Measurements from ENCODE around the gene FBXL7.

Gene FBXL7

DNA sequence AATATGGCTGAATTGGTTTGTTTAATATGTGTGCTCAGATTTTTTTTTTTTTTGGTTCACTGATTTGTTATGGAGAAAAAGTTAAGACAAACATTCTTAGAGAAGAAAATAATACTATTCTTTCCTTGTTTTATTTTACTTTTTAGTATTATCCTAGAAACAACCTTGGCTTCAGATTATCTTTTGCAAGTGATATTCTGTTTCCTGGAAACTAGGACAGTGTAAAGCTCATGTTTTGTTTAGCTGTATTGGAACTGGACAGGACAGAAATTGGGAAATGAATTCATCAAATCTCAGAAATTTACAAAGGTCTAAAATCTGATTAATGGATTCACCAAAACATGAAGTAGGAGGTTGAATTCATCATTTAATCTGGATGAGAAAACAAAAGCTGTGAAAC lies 130.5 kb downstream of the FBXL7 start:
- no peak for DNase-seq (ENCODE audit: extremely low read depth, low read depth)
- H3K4me3 ChIP-seq (replicated peaks; ENCODE audit: low read depth, low read length), result no peak overlapping the region
- TF ChIP-seq, protein P1, sequence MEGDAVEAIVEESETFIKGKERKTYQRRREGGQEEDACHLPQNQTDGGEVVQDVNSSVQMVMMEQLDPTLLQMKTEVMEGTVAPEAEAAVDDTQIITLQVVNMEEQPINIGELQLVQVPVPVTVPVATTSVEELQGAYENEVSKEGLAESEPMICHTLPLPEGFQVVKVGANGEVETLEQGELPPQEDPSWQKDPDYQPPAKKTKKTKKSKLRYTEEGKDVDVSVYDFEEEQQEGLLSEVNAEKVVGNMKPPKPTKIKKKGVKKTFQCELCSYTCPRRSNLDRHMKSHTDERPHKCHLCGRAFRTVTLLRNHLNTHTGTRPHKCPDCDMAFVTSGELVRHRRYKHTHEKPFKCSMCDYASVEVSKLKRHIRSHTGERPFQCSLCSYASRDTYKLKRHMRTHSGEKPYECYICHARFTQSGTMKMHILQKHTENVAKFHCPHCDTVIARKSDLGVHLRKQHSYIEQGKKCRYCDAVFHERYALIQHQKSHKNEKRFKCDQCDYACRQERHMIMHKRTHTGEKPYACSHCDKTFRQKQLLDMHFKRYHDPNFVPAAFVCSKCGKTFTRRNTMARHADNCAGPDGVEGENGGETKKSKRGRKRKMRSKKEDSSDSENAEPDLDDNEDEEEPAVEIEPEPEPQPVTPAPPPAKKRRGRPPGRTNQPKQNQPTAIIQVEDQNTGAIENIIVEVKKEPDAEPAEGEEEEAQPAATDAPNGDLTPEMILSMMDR (IDR thresholded peaks at IDR 0.05; ENCODE audit: low read depth, low read length, missing control alignments), result no peak

DNA sequence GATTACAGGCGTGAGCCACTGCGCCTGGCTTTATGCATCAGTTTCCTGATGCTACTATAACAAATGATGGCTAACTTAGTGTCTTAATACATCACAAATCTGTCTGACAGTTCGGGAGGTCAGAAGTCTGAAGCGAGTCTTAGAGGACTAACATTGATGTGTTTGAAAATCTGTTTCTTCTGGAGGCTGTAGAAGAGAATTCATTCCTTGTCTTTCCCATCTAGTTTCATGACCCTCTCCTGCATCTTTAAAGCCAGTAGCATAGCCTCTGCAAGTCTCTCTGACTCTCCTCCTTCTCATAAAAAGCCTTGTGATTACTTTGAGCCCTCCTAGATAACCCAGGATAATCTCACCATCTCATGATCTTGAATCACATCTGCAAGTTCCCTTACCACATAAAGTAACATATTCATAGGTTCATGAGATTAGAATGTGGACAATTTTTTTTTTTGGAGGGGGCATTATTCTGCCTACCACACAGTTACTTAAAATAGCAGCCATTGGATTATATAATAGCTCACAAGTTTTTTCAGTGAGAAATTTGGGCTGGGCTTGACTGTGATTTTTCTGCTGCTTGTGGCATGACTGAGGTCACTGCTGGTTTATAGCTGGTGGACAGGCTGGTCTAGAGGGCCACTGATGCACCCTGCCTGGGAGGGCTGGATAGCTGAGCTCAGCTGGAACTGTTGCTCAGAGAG lies 134.8 kb downstream of the FBXL7 start:
- no peak overlapping the region for H3K4me3 ChIP-seq (replicated peaks; ENCODE audit: low read depth, low read length)
- TF ChIP-seq, protein P1 (IDR thresholded peaks at IDR 0.05; ENCODE audit: low read depth, low read length, missing control alignments), result no peak
- no peak for DNase-seq (ENCODE audit: extremely low read depth, low read depth)

DNA sequence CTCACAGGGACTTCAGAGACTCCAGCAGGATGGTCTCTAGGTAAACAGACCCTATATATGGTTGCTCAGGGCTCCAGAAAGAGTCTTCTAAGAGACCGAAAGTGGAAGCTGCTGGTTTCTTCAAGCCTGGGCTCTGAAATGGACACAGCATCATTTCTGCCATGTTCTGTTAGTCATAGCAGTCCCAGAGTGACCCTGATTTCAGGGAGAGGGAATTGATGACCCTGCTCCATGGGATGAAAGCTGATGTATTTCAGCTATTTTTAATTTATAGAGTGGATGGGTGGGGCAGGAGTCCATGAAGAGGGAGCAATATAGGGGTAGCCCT lies 135.3 kb downstream of the FBXL7 start:
- no peak overlapping the region for H3K4me3 ChIP-seq (replicated peaks; ENCODE audit: low read depth, low read length)
- TF ChIP-seq, protein P1 (IDR thresholded peaks at IDR 0.05; ENCODE audit: low read depth, low read length, missing control alignments), result no peak

DNA sequence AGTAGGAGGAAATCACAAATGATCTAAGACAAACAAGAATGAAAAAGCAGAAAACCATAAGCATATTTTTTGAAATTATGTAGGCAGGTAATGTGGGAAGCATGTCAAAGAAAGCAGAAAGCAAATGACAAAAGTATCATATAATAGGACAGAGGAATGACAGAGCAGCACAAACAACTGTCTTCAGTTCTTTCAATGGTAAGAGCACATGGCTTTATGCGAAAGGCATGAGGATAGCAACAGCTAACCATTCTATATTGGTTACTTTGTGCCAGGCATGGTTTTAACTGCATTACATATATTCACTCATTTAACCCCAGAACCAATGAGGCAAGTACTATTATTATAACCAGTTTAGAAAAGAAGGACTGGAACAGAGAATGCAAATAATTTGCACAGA lies 137.4 kb downstream of the FBXL7 start:
- H3K4me3 ChIP-seq (replicated peaks; ENCODE audit: low read depth, low read length), result no peak overlapping the region
- DNase-seq (ENCODE audit: extremely low read depth, low read depth), result no peak
- TF ChIP-seq, protein P1 (IDR thresholded peaks at IDR 0.05; ENCODE audit: low read depth, low read length, missing control alignments), result no peak

More for the DNA sequence above, 135.3 kb downstream of the FBXL7 start:
- DNase-seq (ENCODE audit: extremely low read depth, low read depth), result no peak

DNA sequence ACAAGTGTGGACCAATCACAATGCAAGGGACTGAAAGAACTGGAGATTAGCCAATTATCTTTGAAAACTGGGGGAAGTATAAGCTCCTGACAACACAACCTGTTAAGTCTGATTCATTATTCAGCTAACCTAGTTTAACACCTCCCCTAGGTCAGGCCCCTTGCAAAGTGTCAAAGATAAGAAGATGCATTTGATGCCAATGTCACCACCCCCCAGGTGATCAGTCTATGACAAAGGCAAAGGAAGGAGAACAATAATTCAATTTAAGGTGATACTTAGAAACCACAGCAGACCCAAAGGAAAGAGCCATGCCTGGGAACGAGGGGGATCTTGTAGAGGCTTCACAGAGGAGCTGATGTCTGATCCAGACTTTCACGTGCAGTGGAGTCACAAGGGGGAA lies 137.9 kb downstream of the FBXL7 start:
- H3K4me3 ChIP-seq (replicated peaks; ENCODE audit: low read depth, low read length), result no peak overlapping the region
- DNase-seq (ENCODE audit: extremely low read depth, low read depth), result no peak
- TF ChIP-seq, protein P1 (IDR thresholded peaks at IDR 0.05; ENCODE audit: low read depth, low read length, missing control alignments), result no peak

DNA sequence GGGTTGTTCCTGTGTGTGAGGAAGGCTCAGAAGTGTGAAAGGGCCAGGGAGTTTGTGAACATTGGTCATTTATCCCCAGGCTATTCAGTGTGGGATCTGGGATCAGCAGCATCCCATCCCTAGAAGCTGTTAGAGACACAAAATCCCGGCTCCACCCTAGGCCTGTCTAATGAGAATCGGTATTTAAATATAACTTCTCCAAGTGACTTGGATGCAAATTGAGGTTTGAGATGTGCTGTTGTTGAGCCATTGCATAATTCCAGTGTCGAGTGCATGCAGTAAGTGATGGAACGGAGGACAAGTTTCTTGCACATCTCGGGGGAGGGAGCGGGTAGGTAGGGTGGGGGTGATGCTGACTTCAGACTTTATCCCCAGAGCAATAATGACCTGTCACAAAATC lies 138.3 kb downstream of the FBXL7 start:
- TF ChIP-seq, protein P1 (IDR thresholded peaks at IDR 0.05; ENCODE audit: low read depth, low read length, missing control alignments), result no peak
- no peak overlapping the region for H3K4me3 ChIP-seq (replicated peaks; ENCODE audit: low read depth, low read length)
- no peak for DNase-seq (ENCODE audit: extremely low read depth, low read depth)

DNA sequence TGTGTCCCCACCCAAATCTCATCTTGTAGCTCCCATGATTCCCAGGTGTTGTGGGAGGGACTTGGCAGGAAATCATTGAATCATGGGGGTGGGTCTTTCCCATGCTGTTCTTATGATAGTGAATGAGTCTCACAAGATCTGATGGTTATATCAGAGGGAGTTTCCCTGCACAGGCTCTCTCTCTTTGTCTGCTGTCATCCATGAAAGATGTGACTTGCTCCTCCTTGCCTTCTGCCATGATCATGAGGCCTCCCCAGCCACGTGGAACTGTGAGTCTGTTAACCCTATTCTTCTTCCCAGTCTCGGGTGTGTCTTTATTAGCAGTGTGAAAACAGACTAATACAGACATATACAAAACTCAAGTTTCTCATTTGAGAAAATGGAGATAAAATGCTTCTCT lies 139.3 kb downstream of the FBXL7 start:
- no peak for DNase-seq (ENCODE audit: extremely low read depth, low read depth)
- H3K4me3 ChIP-seq (replicated peaks; ENCODE audit: low read depth, low read length), result no peak overlapping the region
- TF ChIP-seq, protein P1 (IDR thresholded peaks at IDR 0.05; ENCODE audit: low read depth, low read length, missing control alignments), result no peak
